Loucy (cell line): Measurements from ENCODE around the gene RAB9B.
A peak's percentile ranks its signal among the peaks of the same experiment; 100 is the strongest.

Experiments
- CTCF ChIP-seq: fragments of 200-600 bp; sonication (generic); conservative IDR thresholded peaks from 2 replicates; pipeline ENCODE4 v1.5.1; 2014; ENCODE audit warnings: mild to moderate bottlenecking, antibody characterized with exemption, low read length
- EZH2phosphoT487 ChIP-seq: fragments of 200-600 bp; IDR thresholded peaks from 2 replicates; pipeline ENCODE4 v1.6.1; 2018; ENCODE audit warnings: antibody characterized with exemption, mild to moderate bottlenecking, moderate library complexity, borderline replicate concordance

GRCh38 chrX:103774070-103774642, 57.9 kb downstream of the RAB9B start:
- peak; percentile 64 for TF ChIP-seq CTCF
- no peak for TF ChIP-seq EZH2phosphoT487
